GM12872 (cell line): ENCODE results near the gene AURKAIP1.

ENCODE experiments used
- CTCF ChIP-seq: IDR thresholded peaks from 3 replicates; pipeline ENCODE4 v1.5.1; 2011; ENCODE audit warnings: low read depth, mild to moderate bottlenecking, low read length, moderate library complexity; ENCODE audit not compliant: insufficient read depth

AURKAIP1 gene

GRCh38 chr1:1341549-1342021, 33.4 kb downstream of the AURKAIP1 start:
- no peak for TF ChIP-seq CTCF

GRCh38 chr1:1340791-1341548, 34.0 kb downstream of the AURKAIP1 start:
- TF ChIP-seq CTCF, result no peak

GRCh38 chr1:1340185-1340584, 34.8 kb downstream of the AURKAIP1 start:
- no peak for TF ChIP-seq CTCF

- no peak for TF ChIP-seq CTCF
Observed at GRCh38 chr1:1338278-1338677, 36.7 kb downstream of the AURKAIP1 start.

- no peak for TF ChIP-seq CTCF
Observed at GRCh38 chr1:1337793-1338147, 37.2 kb downstream of the AURKAIP1 start.

GRCh38 chr1:1336931-1337792, 37.8 kb downstream of the AURKAIP1 start:
- no peak for TF ChIP-seq CTCF

GRCh38 chr1:1336446-1336845, 38.6 kb downstream of the AURKAIP1 start:
- no peak for TF ChIP-seq CTCF
